ENCODE measurements around the gene RAMACL.
"Not testable (repeated sequence)": the region's sequence is repeated elsewhere in the genome, so short reads cannot be mapped to it uniquely, and the experiment has no call there.

RAMACL gene

DNA sequence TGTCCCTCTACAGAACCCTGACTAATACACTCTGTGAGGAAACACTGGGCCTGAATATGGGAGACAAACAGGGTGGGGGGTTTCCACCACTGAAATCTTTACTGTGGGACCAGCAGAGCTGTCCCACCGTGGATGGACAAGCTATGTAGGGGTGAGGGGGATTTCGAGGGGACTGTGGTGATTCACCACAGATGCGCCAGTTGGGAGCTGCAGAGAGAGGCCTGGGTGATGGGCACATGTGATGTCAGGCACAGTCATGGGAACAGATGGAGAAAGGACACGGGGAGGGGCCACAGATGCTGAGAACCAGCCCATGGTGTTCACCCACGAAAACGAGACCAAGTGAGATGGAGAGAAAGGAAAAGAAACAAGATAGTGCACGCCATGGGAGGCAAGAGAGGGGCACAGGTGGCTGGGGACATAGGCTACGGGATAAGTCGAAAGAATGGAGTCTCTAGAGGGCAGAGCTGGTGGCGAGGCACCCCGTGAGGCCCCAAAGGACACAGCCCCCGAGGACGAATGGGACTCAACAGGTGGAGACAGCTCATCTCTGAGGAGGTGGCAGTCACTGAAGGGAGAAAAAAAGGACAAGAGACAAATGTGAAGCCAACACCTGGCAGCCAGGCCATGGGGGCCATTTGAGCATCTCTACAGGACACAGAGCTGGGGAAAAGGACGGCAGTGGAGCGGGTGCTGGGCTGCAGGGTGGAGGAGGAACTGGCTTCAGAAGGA lies 10.5 kb upstream of the RAMACL start:
- FAIRE-seq, result no peak
- no peak for DNase-seq (ENCODE audit: low spot score)

DNA sequence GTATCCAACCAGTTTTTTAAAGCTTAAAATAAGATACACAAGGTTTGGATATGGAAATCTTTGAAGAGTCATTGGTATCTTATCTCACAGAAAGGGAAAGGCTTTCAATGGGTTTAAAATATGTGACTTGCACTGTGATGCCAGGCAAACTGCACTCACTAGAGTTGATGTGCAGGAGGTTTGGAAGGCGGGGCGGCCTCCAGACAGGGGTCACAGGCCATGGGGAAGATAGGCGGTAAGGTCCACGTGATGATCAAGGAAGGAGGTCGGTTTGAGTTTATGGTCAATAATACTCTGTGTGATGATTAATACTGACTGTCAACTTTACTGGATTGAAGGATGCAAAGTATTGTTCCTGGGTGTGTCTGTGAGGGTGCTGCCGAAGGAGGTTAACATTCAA lies 9.5 kb upstream of the RAMACL start:
- FAIRE-seq, result no peak
- no peak for DNase-seq (ENCODE audit: low spot score)

GRCh38 chr6:166595061-166595780 lies 8.7 kb upstream of the RAMACL start:
- FAIRE-seq, result no peak
- no peak for DNase-seq (ENCODE audit: low spot score)

DNA sequence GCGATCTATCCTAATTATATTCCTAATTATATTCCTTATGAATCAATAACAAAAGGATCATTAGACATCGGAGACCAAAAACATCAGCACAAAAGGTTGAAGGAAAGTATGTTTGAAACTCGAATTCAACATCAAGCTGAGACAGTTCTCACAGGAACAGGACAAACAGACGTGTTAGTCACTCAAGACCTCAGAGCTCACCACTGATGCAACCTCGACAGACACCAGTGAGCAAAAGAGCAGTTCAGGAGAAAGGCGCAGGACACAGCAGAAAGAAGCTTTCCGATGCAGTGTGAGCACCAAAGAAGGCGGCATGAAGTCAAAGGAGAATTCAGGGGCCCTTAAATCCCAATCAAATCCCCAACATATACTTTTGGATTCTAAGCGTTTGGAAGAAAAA lies 6.3 kb upstream of the RAMACL start:
- no peak for FAIRE-seq
- no peak for DNase-seq (ENCODE audit: low spot score)

- FAIRE-seq (no peak), DNase-seq (ENCODE audit: low spot score) (no peak)
These were observed 5.6 kb upstream of the RAMACL start for GRCh38 chr6:166591961-166592520.

DNA sequence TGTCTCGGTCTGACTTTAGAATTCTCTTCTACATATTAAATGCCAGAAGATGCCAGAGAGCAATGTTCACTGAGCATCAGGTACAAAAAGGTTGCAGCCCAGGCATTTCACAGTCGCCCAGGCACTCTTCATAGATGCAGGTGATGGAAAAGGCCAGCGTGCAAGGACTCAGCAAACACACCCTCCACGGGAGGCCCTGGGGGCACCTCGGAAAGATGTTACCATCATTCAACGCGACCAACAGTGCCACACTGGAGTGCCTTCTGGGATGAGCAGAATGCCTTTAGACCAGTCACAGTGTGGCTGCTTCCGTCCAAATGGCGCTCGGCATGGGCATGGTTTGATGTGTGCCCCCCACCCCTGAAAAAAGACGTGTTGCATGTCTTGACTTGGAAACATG lies 4.5 kb upstream of the RAMACL start:
- FAIRE-seq, result no peak

GRCh38 chr6:166589786-166590574 lies 3.5 kb upstream of the RAMACL start:
- FAIRE-seq (no peak), DNase-seq (ENCODE audit: low spot score) (no peak)

More for the DNA sequence above, 4.5 kb upstream of the RAMACL start:
- no peak for DNase-seq (ENCODE audit: low spot score)

- no peak for DNase-seq (ENCODE audit: low spot score)
- FAIRE-seq, result no peak
These were observed 2.9 kb upstream of the RAMACL start for GRCh38 chr6:166589337-166589731.

- FAIRE-seq (no peak), DNase-seq (ENCODE audit: low spot score) (peak; percentile 19)
These were observed 2.3 kb upstream of the RAMACL start for GRCh38 chr6:166588691-166589336.

GRCh38 chr6:166587631-166588413 lies 1.3 kb upstream of the RAMACL start:
- no peak for FAIRE-seq
- DNase-seq (ENCODE audit: low spot score), result no peak

DNA sequence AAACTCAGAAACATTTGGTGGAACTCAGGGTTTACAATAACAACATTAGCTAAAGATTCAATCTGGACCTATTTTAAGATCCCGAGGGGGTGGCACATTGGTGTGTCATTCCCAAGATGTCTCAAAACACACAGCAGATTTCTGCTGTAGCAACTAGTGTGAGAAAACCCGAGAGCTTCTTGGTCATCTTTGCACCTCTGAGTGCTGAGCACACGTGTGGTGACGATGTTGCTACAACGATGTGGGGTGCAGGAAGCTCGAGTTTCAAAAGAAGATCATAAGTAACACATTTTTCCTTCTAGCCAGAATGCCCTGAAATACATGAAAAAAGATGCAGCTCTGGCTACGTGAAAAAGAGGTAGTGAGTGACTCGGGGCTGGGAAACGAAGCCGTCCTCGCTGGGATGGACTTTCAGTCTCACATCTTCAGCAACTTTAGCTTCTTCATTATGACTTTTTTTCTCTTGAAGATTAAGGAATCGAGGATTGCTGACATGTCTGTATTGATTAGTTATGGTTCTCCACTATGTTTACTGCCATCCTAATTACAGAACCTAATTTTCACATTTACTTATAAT lies 1.5 kb downstream of the RAMACL start:
- FAIRE-seq, result no peak
- no peak for DNase-seq (ENCODE audit: low spot score)

DNA sequence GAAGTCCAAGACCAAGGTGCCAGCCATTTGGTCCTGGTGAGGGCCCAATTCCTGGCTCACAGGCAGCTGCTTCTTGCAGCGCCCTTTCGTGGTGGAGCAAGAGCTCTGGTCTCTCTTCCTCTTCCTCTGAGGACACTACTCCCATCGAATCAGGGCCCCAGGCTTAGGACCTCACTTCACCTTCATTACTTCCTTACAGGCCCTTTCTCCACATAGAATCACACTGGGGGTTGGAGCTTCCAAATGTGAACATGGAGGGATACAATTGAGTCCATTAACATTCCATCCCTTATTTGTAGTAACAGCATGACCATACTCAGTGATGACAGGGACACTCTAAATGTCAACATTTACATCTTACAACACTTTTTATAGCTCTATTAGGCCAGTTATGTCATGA lies 2.3 kb downstream of the RAMACL start:
- FAIRE-seq (no peak), DNase-seq (ENCODE audit: low spot score) (no peak)

GRCh38 chr6:166583230-166583965 lies 3.1 kb downstream of the RAMACL start:
- FAIRE-seq, result no peak

DNA sequence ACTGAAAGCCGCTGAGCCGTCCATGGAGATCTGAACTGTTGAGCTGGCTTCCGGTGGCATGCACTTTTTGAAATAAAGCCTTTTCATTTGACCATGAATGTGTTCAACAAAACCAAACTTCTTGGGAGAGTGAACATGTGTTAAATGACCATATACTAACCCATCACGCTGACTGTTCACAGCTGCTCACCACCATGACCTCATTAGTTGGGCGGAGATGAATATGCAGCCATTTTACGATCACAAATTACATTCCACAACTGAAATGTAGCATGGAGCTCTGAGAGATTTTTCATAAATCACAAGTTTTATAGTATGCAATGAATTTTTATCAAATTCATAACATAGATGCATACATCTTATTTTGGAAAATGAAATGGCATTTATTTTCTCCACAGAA lies 4.2 kb downstream of the RAMACL start:
- no peak for FAIRE-seq
- DNase-seq (ENCODE audit: low spot score), result no peak

More at GRCh38 chr6:166583230-166583965, 3.1 kb downstream of the RAMACL start:
- no peak for DNase-seq (ENCODE audit: low spot score)

GRCh38 chr6:166581801-166582200 lies 4.7 kb downstream of the RAMACL start:
- not testable (repeated sequence) for DNase-seq (ENCODE audit: low spot score); FAIRE-seq

DNA sequence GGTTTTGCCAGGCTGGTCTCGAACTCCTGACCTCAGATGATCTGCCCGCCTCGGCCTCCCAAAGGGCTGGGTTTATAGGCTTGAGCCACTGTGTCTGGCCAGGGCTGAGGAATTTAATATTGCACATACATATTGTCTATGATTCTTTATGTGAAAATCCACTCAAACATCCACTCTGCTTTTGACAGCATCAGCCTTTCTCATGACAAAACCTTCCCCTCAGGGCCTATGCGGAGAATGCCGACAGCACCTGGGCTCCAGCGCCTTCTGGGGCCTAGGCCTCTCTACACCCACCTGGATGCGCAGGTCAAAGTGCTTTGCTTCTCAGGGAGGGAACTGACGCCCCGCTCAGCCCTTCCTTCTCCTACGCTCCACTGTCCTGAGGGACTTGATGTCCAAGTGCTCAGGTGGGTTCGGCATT lies 5.4 kb downstream of the RAMACL start:
- FAIRE-seq (no peak), DNase-seq (ENCODE audit: low spot score) (no peak)

- FAIRE-seq (no peak), DNase-seq (ENCODE audit: low spot score) (no peak)
These were observed 6.1 kb downstream of the RAMACL start for GRCh38 chr6:166580076-166581050.

GRCh38 chr6:166579237-166579850 lies 7.1 kb downstream of the RAMACL start:
- DNase-seq (ENCODE audit: low spot score), result no peak
- no peak for FAIRE-seq
